Measurements from ENCODE around the gene IRF1. TPM values are rescaled to one million over a fixed set of nuclear protein-coding genes. Genes with fewer than 3 reads are reported as not detected.

IRF1 gene
- total RNA-seq, 1 donor = 24.6 TPM

DNA sequence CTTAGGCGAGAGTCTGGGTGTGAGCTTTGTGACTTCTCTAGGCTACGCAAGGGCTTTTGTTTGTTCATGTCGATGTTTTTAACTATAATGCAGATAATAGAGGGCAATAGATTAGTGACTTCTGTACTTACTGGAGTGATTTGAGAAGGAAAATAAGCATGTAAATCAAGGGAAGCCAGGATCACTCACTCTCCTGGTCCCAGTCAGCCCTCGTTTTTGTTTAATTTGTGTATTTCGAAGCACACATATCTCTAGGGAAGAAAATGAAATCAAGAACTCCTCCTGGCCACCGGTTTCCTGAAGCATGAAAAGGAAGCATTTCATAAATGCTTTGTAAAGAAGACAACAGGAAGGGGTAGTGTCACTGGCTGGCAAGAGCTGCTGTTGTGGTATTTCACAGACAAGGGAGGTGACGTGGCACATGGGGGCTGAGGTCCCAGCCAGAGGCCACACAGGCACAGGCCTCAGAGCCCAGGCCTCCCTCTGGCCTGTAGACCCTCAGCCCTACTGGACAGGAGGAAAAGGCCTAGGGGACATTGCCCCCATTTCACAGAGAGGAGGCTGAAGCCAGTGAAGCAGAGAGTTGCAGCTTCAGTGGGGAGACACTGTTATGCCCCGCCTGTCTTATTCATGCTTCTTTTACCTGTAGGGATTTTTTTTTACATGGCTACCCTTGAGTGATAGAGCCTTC lies 34.1 kb downstream of the IRF1 start:
- TF ChIP-seq, protein P1, sequence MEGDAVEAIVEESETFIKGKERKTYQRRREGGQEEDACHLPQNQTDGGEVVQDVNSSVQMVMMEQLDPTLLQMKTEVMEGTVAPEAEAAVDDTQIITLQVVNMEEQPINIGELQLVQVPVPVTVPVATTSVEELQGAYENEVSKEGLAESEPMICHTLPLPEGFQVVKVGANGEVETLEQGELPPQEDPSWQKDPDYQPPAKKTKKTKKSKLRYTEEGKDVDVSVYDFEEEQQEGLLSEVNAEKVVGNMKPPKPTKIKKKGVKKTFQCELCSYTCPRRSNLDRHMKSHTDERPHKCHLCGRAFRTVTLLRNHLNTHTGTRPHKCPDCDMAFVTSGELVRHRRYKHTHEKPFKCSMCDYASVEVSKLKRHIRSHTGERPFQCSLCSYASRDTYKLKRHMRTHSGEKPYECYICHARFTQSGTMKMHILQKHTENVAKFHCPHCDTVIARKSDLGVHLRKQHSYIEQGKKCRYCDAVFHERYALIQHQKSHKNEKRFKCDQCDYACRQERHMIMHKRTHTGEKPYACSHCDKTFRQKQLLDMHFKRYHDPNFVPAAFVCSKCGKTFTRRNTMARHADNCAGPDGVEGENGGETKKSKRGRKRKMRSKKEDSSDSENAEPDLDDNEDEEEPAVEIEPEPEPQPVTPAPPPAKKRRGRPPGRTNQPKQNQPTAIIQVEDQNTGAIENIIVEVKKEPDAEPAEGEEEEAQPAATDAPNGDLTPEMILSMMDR (IDR thresholded peaks at IDR 0.05; ENCODE audit: insufficient read depth, low read length) = no peak

GRCh38 chr5:132455614-132456115 lies 34.9 kb downstream of the IRF1 start:
- TF ChIP-seq, protein P1 (IDR thresholded peaks at IDR 0.05; ENCODE audit: insufficient read depth, low read length) = no peak
- no peak for DNase-seq (ENCODE audit: low read depth)
- H3K4me3 ChIP-seq (ENCODE audit: low read depth, low read length) = no peak overlapping the region

More for the DNA sequence above, 34.1 kb downstream of the IRF1 start:
- H3K4me3 ChIP-seq (ENCODE audit: low read depth, low read length) = no peak overlapping the region
- peak; percentile 51 for DNase-seq (ENCODE audit: low read depth)

DNA sequence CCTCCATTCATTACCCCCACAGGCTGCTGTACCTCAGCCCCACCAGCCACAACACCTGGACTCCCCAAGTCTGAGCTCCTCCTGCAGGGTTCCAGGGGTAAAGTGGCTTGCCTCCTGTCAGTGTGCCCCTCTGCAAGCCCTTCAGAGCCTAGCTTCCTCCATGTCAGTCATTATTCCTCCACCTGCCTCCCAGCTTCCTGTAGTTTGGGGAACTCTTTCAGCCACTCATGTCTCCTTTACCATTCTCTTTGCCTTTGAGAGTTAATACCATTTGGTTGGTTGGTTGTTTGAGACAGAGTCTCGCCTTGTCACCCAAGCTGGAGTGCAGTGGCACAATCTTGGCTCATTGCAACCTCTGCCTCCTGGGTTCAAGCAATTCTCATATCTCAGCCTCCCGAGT lies 36.2 kb downstream of the IRF1 start:
- H3K4me3 ChIP-seq (ENCODE audit: low read depth, low read length) = no peak overlapping the region
- TF ChIP-seq, protein P1 (IDR thresholded peaks at IDR 0.05; ENCODE audit: insufficient read depth, low read length) = no peak
- no peak for DNase-seq (ENCODE audit: low read depth)

- TF ChIP-seq, protein P1 (IDR thresholded peaks at IDR 0.05; ENCODE audit: insufficient read depth, low read length) = no peak
- no peak overlapping the region for H3K4me3 ChIP-seq (ENCODE audit: low read depth, low read length)
- no peak for DNase-seq (ENCODE audit: low read depth)
These were observed 39.2 kb downstream of the IRF1 start for GRCh38 chr5:132451387-132451786.

DNA sequence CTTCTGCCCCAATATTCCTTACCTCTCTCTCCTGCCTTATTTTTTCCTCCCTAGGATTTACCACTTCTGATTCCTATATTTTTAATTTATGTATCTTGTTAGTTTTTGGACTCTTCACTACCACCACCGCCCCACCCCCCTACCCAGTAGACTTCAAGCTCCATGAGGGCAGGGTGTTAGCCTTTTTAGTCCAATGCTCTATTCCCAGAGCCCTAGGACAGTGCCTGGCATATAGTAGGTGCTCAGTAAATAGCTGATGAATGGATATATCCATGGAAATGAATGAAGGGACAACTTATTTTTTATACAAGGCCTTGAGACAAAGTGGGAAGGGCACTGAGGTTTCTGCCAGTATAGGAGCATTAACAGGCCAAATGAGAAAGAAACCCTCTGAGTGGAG lies 41.5 kb downstream of the IRF1 start:
- no peak for DNase-seq (ENCODE audit: low read depth)
- no peak overlapping the region for H3K4me3 ChIP-seq (ENCODE audit: low read depth, low read length)
- TF ChIP-seq, protein P1 (IDR thresholded peaks at IDR 0.05; ENCODE audit: insufficient read depth, low read length) = no peak

DNA sequence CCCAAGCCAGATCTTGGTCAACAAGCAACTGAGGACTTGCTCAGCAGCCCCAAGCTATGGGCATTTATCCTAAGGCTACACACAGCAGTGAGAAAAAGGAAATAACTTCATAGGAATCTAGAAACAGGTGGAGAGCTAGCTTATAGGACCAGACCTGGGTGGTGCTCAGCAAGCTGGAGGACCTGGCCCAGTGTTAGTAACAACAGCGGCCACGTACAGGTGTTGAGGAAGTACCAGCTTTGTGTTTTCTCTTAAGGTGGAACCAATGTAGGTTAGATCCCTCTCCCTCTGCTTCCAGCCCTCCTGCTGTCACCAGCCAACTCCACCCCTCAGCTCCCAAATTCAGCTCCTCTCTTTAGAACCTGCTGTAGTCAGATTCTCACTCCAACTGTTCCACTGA lies 43.4 kb downstream of the IRF1 start:
- no peak overlapping the region for H3K4me3 ChIP-seq (ENCODE audit: low read depth, low read length)
- TF ChIP-seq, protein P1 (IDR thresholded peaks at IDR 0.05; ENCODE audit: insufficient read depth, low read length) = no peak
- no peak for DNase-seq (ENCODE audit: low read depth)
